Lower lobe of right lung (tissue), 2 donors: ENCODE measurements around the gene DCP1A. TPM values are rescaled to one million over a fixed set of nuclear protein-coding genes. Genes with fewer than 3 reads are reported as not detected.
"Not testable (repeated sequence)": the region's sequence is repeated elsewhere in the genome, so short reads cannot be mapped to it uniquely, and the experiment has no call there.

Experiments
- ATAC-seq, 2 donors: fragments of 200-7000 bp; cut with Tn5 transposase; one replicate each; pipeline ENCODE4 v1.9.1; 2020 to 2022; ENCODE audit warnings: mild to moderate bottlenecking in 2 of 2, moderate library complexity in 2 of 2
- DNase-seq: peaks from one replicate; pipeline ENCODE4 v3.0.0-alpha.2; 2020
- H3K27ac ChIP-seq: fragments of 200-600 bp; one replicate; pipeline ENCODE4 v1.8.0; 2022
- H3K27me3 ChIP-seq: fragments of 200-600 bp; one replicate; pipeline ENCODE4 v1.8.0; 2022; ENCODE audit warnings: low read depth
- H3K36me3 ChIP-seq: fragments of 200-600 bp; one replicate; pipeline ENCODE4 v1.8.0; 2022; ENCODE audit warnings: mild to moderate bottlenecking
- H3K4me1 ChIP-seq: fragments of 200-600 bp; one replicate; pipeline ENCODE4 v1.8.0; 2022
- H3K4me3 ChIP-seq: fragments of 200-600 bp; one replicate; pipeline ENCODE4 v1.8.0; 2022; ENCODE audit warnings: mild to moderate bottlenecking
- H3K9me3 ChIP-seq: fragments of 200-600 bp; one replicate; pipeline ENCODE4 v1.8.0; 2022
- CTCF ChIP-seq: fragments of 200-600 bp; IDR thresholded peaks from one replicate; pipeline ENCODE4 v1.8.0; 2022; ENCODE audit warnings: antibody characterized with exemption, mild to moderate bottlenecking
- intact Hi-C: fragments of 100-400 bp; cut with DNase I; formaldehyde crosslinking; loops from one replicate; pipeline ENCODE4 v1.11.0; 2022
- total RNA-seq: library from RNA; stranded (reverse); fragmentation: NEBNext Ultra II Directional; extraction: Animal tissue kit (Norgen Biotek cat#: 25700); gene quantifications from one replicate; pipeline ENCODE4 v1.2.1, GENCODE V29; 2021
- donor health status: DM: no; HTN: yes; CAD: no; lungs with severe emphysema.

The DCP1A gene
- total RNA-seq, 1 donor from 2014 or later = 25.1 TPM

- Histone ChIP-seq H3K4me3 (no peak overlapping the region), H3K27ac (no peak overlapping the region), H3K9me3 (no peaks in the 10 kb centered on the region), H3K4me1 (no peaks in the 10 kb centered on the region), H3K36me3 (no peaks in the 10 kb centered on the region), H3K27me3 (no peaks in the 10 kb centered on the region)
- ATAC-seq (no peak), DNase-seq (no peak)
- intact Hi-C loops = loop anchor here (10.0 kb wide), 1 partner anchor 337 kb away; no protein-coding TSS in a partner anchor
- TF ChIP-seq CTCF = no peak
These were observed 30.5 kb upstream of the DCP1A start for GRCh38 chr3:53377794-53378193.

GRCh38 chr3:53376679-53377078 lies 29.3 kb upstream of the DCP1A start:
- DNase-seq (no peak), ATAC-seq (no peak)
- Histone ChIP-seq H3K9me3 (no peaks in the 10 kb centered on the region), H3K27ac (no peak overlapping the region), H3K4me3 (no peak overlapping the region), H3K27me3 (no peaks in the 10 kb centered on the region), H3K4me1 (no peaks in the 10 kb centered on the region), H3K36me3 (no peaks in the 10 kb centered on the region)
- TF ChIP-seq CTCF = no peak
- intact Hi-C loops = loop anchor here (10.0 kb wide), 1 partner anchor 338 kb away; no protein-coding TSS in a partner anchor

GRCh38 chr3:53375019-53375418 lies 27.7 kb upstream of the DCP1A start:
- H3K27ac ChIP-seq = no peak overlapping the region
- no peaks in the 10 kb centered on the region for H3K27me3 ChIP-seq
- TF ChIP-seq CTCF = peak; percentile 77
- DNase-seq = peak; percentile 70
- H3K36me3 ChIP-seq = no peaks in the 10 kb centered on the region
- H3K9me3 ChIP-seq = no peaks in the 10 kb centered on the region
- H3K4me3 ChIP-seq = no peak overlapping the region
- no peaks in the 10 kb centered on the region for H3K4me1 ChIP-seq
- intact Hi-C loops = loop anchor here (10.0 kb wide), 1 partner anchor 340 kb away; no protein-coding TSS in a partner anchor
- peak; percentile 95 to 97 for ATAC-seq

GRCh38 chr3:53370719-53371118 lies 23.4 kb upstream of the DCP1A start:
- H3K27me3 ChIP-seq, DNase-seq, H3K4me1 ChIP-seq, ATAC-seq, H3K36me3 ChIP-seq, H3K9me3 ChIP-seq, H3K27ac ChIP-seq, H3K4me3 ChIP-seq: not testable (repeated sequence)
- intact Hi-C loops = loop anchor here (10.0 kb wide), 1 partner anchor 344 kb away; no protein-coding TSS in a partner anchor

- ATAC-seq = no peak
- TF ChIP-seq CTCF = no peak
- Histone ChIP-seq H3K4me1 (no peaks in the 10 kb centered on the region), H3K27me3 (no peaks in the 10 kb centered on the region), H3K4me3 (no peak overlapping the region), H3K9me3 (no peaks in the 10 kb centered on the region), H3K27ac (no peak overlapping the region), H3K36me3 (no peaks in the 10 kb centered on the region)
- DNase-seq = no peak
- intact Hi-C loops = no loop called here
These were observed 14.5 kb upstream of the DCP1A start for GRCh38 chr3:53361852-53362251.

GRCh38 chr3:53357458-53357857 lies 10.1 kb upstream of the DCP1A start:
- Histone ChIP-seq H3K27ac (no peak overlapping the region), H3K4me1 (no peaks in the 10 kb centered on the region), H3K9me3 (no peaks in the 10 kb centered on the region), H3K27me3 (no peaks in the 10 kb centered on the region), H3K4me3 (no peak overlapping the region), H3K36me3 (no peaks in the 10 kb centered on the region)
- intact Hi-C loops = no loop called here
- DNase-seq (no peak), ATAC-seq (no peak)
- TF ChIP-seq CTCF = no peak
